ENCODE measurements around the gene ECHDC3. TPM values are rescaled to one million over a fixed set of nuclear protein-coding genes. Genes with fewer than 3 reads are reported as not detected.

The ECHDC3 gene
- total and polyA plus RNA-seq, 2 donors (not counting 3 experiments of a cell fraction or from before 2014, with no cell fraction given): 6.0 to 7.3 TPM

- ChIA-PET CTCF (interaction anchor here (1.0 to 1.8 kb wide), 3 partner anchors 226 to 336 kb away, joined by 3 to 4 read pairs (median 4); no protein-coding TSS in a partner anchor), POLR2A (no interaction called here)
- DNase-seq (ENCODE audit: low read depth, low spot score): no peak
- Histone ChIP-seq H3K9ac (replicated peaks; ENCODE audit: extremely low read depth, insufficient read depth, low read length) (no peak overlapping the region), H4K20me1 (replicated peaks; ENCODE audit: control insufficient read depth, extremely low read depth, insufficient read depth, low read length) (no peaks in the 10 kb centered on the region), H2AFZ (ENCODE audit: low read depth, low read length) (no peak overlapping the region), H3K27ac (ENCODE audit: insufficient read depth, low read depth, low read length) (no peak overlapping the region), H3K4me1 (ENCODE audit: control insufficient read depth, extremely low read depth, insufficient read depth, low read length) (peaks cover 10% of the 10 kb centered on the region), H3K4me3 (replicated peaks in 1 of 3; ENCODE audit: insufficient read depth in 1 of 3, low read depth in 1 of 3, low read length in 3 of 3) (no peak overlapping the region), H3K4me2 (ENCODE audit: insufficient read depth, low read length) (no peak overlapping the region), H3K36me3 (ENCODE audit: control insufficient read depth in 2 of 2, extremely low read depth in 1 of 2, insufficient read depth in 2 of 2, low read length in 2 of 2) (no peaks in the 10 kb centered on the region), H3K9me1 (replicated peaks; ENCODE audit: control insufficient read depth, extremely low read depth, insufficient read depth, low read length) (no peaks in the 10 kb centered on the region), H3K79me2 (ENCODE audit: control insufficient read depth, insufficient read depth, low read length) (no peaks in the 10 kb centered on the region), H3K9me3 (replicated peaks; ENCODE audit: control insufficient read depth, insufficient read depth, low read length) (no peaks in the 10 kb centered on the region), H3K27me3 (ENCODE audit: control insufficient read depth in 2 of 2, insufficient read depth in 2 of 2, low read length in 2 of 2) (no peaks in the 10 kb centered on the region)
- BruUV-seq (replicated peaks): no TSS peak
- no peak for FAIRE-seq
- dilution Hi-C loops (cut with MboI; ENCODE audit: extremely low pct_ligation_motif_present, low sequenced_read_pairs) (loop anchor here (25.0 kb wide), 1 partner anchor 249 kb away; no protein-coding TSS in a partner anchor), intact Hi-C loops (cut with micrococcal nuclease) (no loop called here)
- no peak for TF ChIP-seq FOS (IDR thresholded peaks at IDR 0.05; ENCODE audit: borderline replicate concordance, insufficient read depth, low read length)
- TF ChIP-seq MYC (IDR thresholded peaks at IDR 0.05; ENCODE audit: low read depth, low read length): no peak
- TF ChIP-seq POLR2AphosphoS5 (IDR thresholded peaks at IDR 0.05; ENCODE audit: insufficient read depth, low read depth, low read length): no peak
- TF ChIP-seq POLR2A (IDR thresholded peaks at IDR 0.05; ENCODE audit: low read depth, low read length): no peak
- no peak for TF ChIP-seq GATA2 (IDR thresholded peaks at IDR 0.05; ENCODE audit: insufficient read depth, insufficient read length, low read depth, low read length)
- TF ChIP-seq EZH2 (IDR thresholded peaks at IDR 0.05; ENCODE audit: borderline replicate concordance, low read depth, low read length, severe bottlenecking): no peak
- no peak for TF ChIP-seq MAX (IDR thresholded peaks at IDR 0.05; ENCODE audit: insufficient read depth, insufficient read length)
- TF ChIP-seq CTCF (IDR thresholded peaks at IDR 0.05; ENCODE audit: extremely low read depth in 1 of 2, insufficient read depth in 1 of 2, low read depth in 1 of 2, low read length in 2 of 2): no peak
- TF ChIP-seq JUN (IDR thresholded peaks at IDR 0.05; ENCODE audit: borderline replicate concordance, insufficient read depth, insufficient read length, low read depth): no peak
Measured at GRCh38 chr10:11760861-11761260, 18.7 kb downstream of the ECHDC3 start.
